Right ventricle myocardium inferior (tissue), 1 donor: ENCODE measurements around the gene CYP39A1. TPM values are rescaled to one million over a fixed set of nuclear protein-coding genes. Genes with fewer than 3 reads are reported as not detected.
A peak's percentile ranks its signal among the peaks of the same experiment; 100 is the strongest.
"Not testable (repeated sequence)": the region's sequence is repeated elsewhere in the genome, so short reads cannot be mapped to it uniquely, and the experiment has no call there.

Experiments
- ATAC-seq: fragments of 200-7000 bp; cut with Tn5 transposase; one replicate; pipeline ENCODE4 v1.9.1; 2020; ENCODE audit warnings: mild to moderate bottlenecking, moderate library complexity
- DNase-seq: peaks from one replicate; pipeline ENCODE4 v3.0.0; 2021; ENCODE audit errors: missing footprints
- intact Hi-C: fragments of 100-400 bp; cut with DNase I; formaldehyde crosslinking; loops from one replicate; pipeline ENCODE4 v1.11.0; 2022
- total RNA-seq: library from RNA; stranded (reverse); fragmentation: NEBNext Ultra II Directional; extraction: Animal tissue kit (Norgen Biotek cat#: 25700); gene quantifications from one replicate; pipeline ENCODE4 v1.2.1, GENCODE V29; 2021
- donor health status: DM: no; HTN: yes; CAD: no; lungs with severe emphysema.

Gene CYP39A1
- total RNA-seq, 1 donor from 2014 or later = 4.8 TPM

GRCh38 chr6:46652232-46652602, 401 bp downstream of the CYP39A1 start:
- intact Hi-C loops = no loop called here
- ATAC-seq = no peak

GRCh38 chr6:46651816-46652215, 802 bp downstream of the CYP39A1 start:
- ATAC-seq = no peak
- intact Hi-C loops = no loop called here

More at GRCh38 chr6:46652232-46652602, 401 bp downstream of the CYP39A1 start:
- DNase-seq = no peak

GRCh38 chr6:46651006-46651405, 1.6 kb downstream of the CYP39A1 start:
- no peak for ATAC-seq
- no peak for DNase-seq
- intact Hi-C loops = no loop called here

More at GRCh38 chr6:46651816-46652215, 802 bp downstream of the CYP39A1 start:
- no peak for DNase-seq

- intact Hi-C loops = no loop called here
- ATAC-seq = no peak
- DNase-seq = no peak
These were observed 3.6 kb downstream of the CYP39A1 start for GRCh38 chr6:46648869-46649492.

- intact Hi-C loops, ATAC-seq, DNase-seq: not testable (repeated sequence)
These were observed 4.5 kb downstream of the CYP39A1 start for GRCh38 chr6:46648108-46648507.

DNA sequence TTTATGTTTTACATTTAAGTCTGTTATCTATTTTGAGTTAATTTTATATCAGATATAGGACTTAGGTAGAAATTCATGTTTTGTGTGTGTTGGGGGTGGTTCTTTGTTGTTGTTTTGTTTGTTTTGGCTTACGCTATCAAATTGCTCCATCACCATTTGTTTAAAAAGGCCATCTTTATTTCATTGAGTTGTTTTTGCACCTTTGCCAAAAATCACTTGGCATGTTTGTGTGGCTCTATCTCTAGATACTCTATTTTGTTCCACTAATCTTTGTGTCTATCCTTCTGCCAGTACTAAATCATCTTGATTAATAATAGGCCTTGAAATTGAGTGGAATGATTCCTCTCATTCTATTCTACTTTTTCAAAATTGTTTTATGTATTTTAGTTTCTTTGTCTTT, 7.4 kb downstream of the CYP39A1 start:
- intact Hi-C loops = no loop called here
- ATAC-seq (no peak), DNase-seq (no peak)

DNA sequence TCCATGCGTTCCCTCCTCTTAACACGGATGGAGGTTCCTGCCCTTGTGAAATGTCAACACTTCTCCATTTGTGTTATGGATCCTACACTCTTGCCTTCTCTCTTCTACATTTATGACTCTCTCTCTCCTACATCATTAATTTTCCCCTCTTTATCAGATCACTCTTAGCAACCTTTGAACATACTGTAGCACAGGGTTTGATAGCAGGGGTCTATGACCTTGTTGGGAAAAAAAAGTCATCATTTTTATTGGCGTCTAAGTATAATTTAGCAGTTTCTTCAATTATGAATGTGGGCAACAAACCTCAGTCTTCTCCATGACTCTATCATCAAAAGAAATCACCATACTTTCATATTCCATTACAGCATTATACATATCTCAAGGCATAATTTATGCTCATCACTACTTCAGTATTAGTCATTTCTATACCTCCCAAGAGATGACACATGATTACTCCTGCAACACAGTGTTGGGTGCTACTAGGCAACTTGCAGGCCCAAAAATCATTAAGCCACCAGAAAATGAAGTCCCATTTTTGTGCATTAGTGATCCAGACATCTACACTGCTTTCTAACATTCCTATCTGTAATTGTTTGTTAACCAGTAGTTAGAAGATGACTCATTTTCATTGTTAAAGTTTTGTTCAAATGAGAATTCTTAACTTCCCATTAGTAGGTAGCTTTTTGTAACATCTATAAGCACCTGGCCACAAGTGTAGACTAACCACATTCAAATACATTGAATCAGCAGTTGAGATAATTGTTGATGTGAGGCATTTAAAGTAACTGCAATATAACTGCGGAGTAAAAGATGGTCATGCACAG, 9.5 kb downstream of the CYP39A1 start:
- ATAC-seq = no peak
- no peak for DNase-seq
- intact Hi-C loops = no loop called here

GRCh38 chr6:46638650-46639049, 14.0 kb downstream of the CYP39A1 start:
- DNase-seq = no peak
- ATAC-seq = no peak
- intact Hi-C loops = no loop called here

DNA sequence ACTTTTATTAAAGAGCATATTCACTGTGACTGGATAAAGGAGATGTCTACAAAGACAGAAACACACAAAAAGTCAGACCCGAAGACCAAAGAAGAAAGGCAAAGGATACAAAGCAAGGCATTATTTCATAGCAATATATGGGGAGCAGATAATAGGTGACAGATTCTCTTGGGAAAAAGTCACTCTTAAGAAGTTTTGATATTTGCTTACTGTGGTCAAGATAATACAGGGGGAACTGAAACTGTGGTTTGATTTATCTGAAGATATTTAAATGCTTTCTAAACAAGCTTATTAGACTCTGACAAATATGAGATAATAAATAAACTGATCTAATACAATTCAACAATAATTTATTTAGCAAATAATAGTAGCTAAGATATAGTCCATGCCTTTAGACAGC, 14.7 kb downstream of the CYP39A1 start:
- ATAC-seq (no peak), DNase-seq (no peak)
- intact Hi-C loops = no loop called here

DNA sequence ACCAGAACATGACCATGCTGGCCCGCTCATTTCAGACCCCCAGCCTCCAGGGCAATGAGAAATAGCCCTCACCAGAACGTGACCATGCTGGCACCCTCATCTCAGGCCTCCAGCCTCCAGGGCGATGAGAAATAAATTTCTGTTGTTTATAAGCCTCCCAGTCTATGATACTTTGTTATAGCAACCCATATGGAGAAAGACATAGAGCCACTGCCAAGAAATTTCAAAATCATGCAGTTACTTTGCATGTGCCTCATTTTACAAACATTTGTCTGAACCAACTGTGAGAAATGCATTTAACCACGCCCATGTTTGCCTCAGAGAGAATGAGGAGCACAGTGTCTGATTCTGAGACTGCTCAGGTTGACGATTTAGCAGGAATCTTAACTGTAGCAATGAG, 15.5 kb downstream of the CYP39A1 start:
- DNase-seq (no peak), ATAC-seq (no peak)
- intact Hi-C loops = no loop called here

GRCh38 chr6:46635462-46635861, 17.2 kb downstream of the CYP39A1 start:
- intact Hi-C loops = no loop called here

DNA sequence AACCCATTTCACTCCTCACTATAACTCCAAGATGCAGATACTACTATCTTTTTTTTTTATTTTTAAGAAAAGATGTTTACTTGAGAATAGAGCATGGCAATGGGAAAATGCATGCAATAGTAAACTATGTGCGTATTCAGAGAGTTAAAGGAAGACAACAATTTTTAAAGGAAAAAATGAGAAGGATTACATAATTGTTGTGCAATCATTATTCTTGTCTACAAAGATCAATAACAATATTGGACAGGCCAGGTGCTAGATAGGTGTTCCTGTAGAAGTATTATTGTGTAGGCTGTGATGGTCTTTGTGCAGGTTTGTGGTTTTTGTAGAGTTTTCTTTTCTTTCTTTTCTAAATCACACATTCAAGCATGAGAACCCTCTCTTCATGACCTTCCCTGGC, 20.6 kb downstream of the CYP39A1 start:
- intact Hi-C loops = no loop called here

More at GRCh38 chr6:46635462-46635861, 17.2 kb downstream of the CYP39A1 start:
- DNase-seq (no peak), ATAC-seq (no peak)

GRCh38 chr6:46629691-46630090, 22.9 kb downstream of the CYP39A1 start:
- ATAC-seq = no peak
- DNase-seq = no peak
- intact Hi-C loops = loop anchor here (5.0 kb wide), 2 partner anchors 137 to 407 kb away; partner anchors contain the start of gene RCAN2

More for the DNA sequence above, 20.6 kb downstream of the CYP39A1 start:
- ATAC-seq (no peak), DNase-seq (no peak)

- intact Hi-C loops = loop anchor here (5.0 kb wide), 2 partner anchors 137 to 407 kb away; partner anchors contain the start of gene RCAN2
- no peak for DNase-seq
- no peak for ATAC-seq
These were observed 23.6 kb downstream of the CYP39A1 start for GRCh38 chr6:46628976-46629375.

- ATAC-seq = peak; percentile 46
These were observed 24.1 kb downstream of the CYP39A1 start for GRCh38 chr6:46628498-46628897.

DNA sequence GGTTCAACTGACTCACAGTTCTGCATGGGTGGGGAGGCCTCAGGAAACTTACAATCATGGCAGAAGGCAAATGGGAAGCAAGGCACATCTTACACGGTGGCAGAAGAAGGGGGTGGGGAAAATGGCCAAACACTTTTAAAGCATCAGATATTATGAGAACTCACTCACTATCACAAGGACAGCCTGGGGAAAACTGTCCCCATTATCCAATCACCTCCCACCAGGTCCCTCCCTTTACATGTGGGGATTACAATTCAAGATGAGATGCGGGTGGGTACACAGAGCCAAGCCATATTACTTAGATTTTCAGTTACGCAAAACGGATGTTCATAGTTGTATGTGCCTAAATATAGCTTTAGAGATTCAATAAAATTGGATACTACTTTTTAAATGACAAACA, 25.6 kb downstream of the CYP39A1 start:
- intact Hi-C loops = loop anchor here (1.0 to 5.0 kb wide), 3 partner anchors 135 to 405 kb away; partner anchors contain the start of gene RCAN2
- DNase-seq (no peak), ATAC-seq (no peak)

More at GRCh38 chr6:46628498-46628897, 24.1 kb downstream of the CYP39A1 start:
- intact Hi-C loops = loop anchor here (5.0 kb wide), 2 partner anchors 136 to 406 kb away; partner anchors contain the start of gene RCAN2
- no peak for DNase-seq

DNA sequence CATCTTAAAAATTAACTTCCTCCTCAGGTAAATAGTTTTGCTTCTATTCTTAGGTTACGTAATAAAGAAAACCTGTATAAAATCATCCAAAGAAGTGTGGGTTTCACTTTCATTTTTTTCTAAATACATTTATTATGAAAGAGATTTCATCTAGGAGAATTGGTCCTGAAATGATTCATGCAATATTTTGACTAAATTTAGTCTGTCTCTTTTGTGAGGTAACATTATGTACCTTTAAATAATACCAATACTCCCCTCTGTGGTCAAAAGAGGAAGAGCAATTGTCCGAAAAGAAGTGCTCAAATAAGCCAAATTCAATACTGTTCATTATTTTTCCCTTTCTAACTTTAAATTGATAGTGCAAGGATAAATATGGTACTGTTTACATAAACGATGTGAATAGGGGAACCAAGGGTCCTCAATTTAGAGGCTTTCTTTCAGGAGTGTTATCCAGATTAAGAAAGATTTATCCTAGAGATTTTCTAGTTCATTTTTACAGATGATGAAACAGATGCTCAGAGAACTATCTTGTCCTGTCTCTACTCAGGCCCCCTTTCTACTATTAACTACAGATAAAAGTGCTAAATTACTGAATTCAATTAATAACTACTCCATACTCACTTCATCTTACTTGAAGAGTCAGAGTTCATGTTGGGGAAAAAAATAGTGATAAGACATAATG, 26.2 kb downstream of the CYP39A1 start:
- intact Hi-C loops = loop anchor here (1.0 to 5.0 kb wide), 3 partner anchors 134 to 404 kb away; partner anchors contain the start of gene RCAN2
- no peak for DNase-seq
- ATAC-seq = no peak

DNA sequence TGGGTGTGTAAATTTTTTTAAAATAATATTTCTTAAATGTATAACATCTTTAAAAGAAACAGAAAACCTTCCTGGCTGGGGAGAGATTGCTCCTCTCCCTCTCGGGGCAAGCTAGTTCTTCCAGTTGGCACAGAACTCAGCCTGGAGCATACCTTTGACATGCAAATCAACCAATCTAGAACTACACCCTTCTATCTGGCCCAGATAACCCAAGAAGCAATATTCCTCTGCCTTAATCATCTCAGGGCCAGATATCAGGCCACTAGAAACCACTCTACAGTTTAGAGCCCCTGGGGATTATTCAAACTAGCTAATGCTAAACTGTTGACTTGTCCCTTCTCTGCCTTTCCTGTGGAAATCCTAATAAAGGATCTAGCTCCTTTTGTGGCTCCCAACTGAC, 33.9 kb downstream of the CYP39A1 start:
- intact Hi-C loops = loop anchor here (5.0 kb wide), 1 partner anchor 181 kb away; no protein-coding TSS in a partner anchor
- no peak for ATAC-seq
- DNase-seq = no peak

- ATAC-seq = peak; percentile 57
- DNase-seq = no peak
- intact Hi-C loops = loop anchor here (5.0 kb wide), 2 partner anchors 105 to 190 kb away; no protein-coding TSS in a partner anchor
These were observed 40.0 kb downstream of the CYP39A1 start for GRCh38 chr6:46612645-46613044.
